Skeletal muscle satellite cell (primary cell): Measurements from ENCODE around the gene PLCXD3.

Experiments
- H3K27me3 ChIP-seq: 2 replicates; pipeline ENCODE4 v1.7.0; 2013; ENCODE audit warnings: low read length; ENCODE audit not compliant: control insufficient read depth, insufficient read depth
- H3K36me3 ChIP-seq: 2 replicates; pipeline ENCODE4 v1.7.0; 2013; ENCODE audit warnings: mild to moderate bottlenecking, control low read depth, low read length; ENCODE audit not compliant: insufficient read depth
- H3K4me1 ChIP-seq: 2 replicates; pipeline ENCODE4 v1.7.0; 2013; ENCODE audit warnings: low read length; ENCODE audit not compliant: control insufficient read depth, insufficient read depth
- H3K4me2 ChIP-seq: 2 replicates; pipeline ENCODE4 v1.7.0; 2013; ENCODE audit warnings: mild to moderate bottlenecking, low read length
- H3K4me3 ChIP-seq: 2 replicates; pipeline ENCODE4 v1.7.0; 2013; ENCODE audit warnings: low read length
- H3K9ac ChIP-seq: 2 replicates; pipeline ENCODE4 v1.7.0; 2013; ENCODE audit warnings: mild to moderate bottlenecking, low read depth, low read length, moderate library complexity
- H3K9me3 ChIP-seq: replicated peaks from 2 replicates; pipeline ENCODE4 v1.7.0; 2013; ENCODE audit warnings: mild to moderate bottlenecking, control low read depth, low read length

Gene PLCXD3

DNA sequence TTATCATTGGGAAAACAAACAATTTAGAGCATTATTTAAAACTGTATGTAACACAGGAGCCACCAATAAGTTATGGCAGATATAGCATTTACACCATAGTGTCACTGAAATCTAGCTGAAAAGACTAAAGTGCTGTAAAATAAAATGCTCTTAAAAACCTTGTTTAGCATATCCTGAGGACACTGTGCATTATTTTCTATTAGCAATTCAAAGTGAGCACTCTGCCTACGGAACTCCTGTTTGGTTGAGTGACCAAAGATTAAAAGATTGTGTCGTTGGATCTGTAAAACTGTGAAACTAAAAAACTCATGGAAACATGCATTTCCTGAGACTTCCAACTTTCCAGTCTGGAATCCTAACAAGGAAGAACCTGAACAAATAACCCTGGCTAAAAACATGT lies 201.1 kb downstream of the PLCXD3 start:
- H3K4me1 ChIP-seq, result no peaks in the 10 kb centered on the region
- H3K4me2 ChIP-seq, result no peak overlapping the region
- H3K27me3 ChIP-seq, result no peaks in the 10 kb centered on the region
- no peak overlapping the region for H3K4me3 ChIP-seq
- no peaks in the 10 kb centered on the region for H3K9me3 ChIP-seq
- no peak overlapping the region for H3K9ac ChIP-seq
- H3K36me3 ChIP-seq, result no peaks in the 10 kb centered on the region

- Histone ChIP-seq H3K4me1 (no peaks in the 10 kb centered on the region), H3K9ac (no peak overlapping the region), H3K9me3 (no peaks in the 10 kb centered on the region), H3K4me3 (no peak overlapping the region), H3K27me3 (peaks cover 4% of the 10 kb centered on the region), H3K36me3 (no peaks in the 10 kb centered on the region), H3K4me2 (no peak overlapping the region)
Observed at GRCh38 chr5:41306005-41306404, 204.4 kb downstream of the PLCXD3 start.

GRCh38 chr5:41305056-41305455 lies 205.3 kb downstream of the PLCXD3 start:
- Histone ChIP-seq H3K4me3 (no peak overlapping the region), H3K27me3 (peaks cover 4% of the 10 kb centered on the region), H3K4me2 (no peak overlapping the region), H3K36me3 (no peaks in the 10 kb centered on the region), H3K9ac (no peak overlapping the region), H3K4me1 (no peaks in the 10 kb centered on the region), H3K9me3 (no peaks in the 10 kb centered on the region)

DNA sequence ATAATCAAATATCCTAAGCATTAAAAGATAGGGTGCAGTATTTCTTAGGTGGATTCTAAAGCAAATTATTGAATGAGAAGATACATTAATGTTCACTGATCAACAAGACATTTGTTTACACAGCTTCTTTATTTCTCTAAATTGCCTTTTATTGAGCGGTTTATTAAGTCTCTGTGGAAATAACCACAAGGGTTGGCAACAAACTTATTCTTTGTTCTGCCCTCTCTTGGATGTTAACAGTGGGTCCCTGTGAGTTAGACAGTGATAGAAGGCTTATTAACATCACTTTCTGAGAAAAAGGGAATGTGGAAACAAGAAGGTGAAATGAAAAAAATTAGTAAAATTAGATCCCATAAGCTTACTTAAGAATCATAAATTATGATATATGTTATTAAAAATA lies 214.3 kb downstream of the PLCXD3 start:
- Histone ChIP-seq H3K27me3 (no peaks in the 10 kb centered on the region), H3K4me3 (no peak overlapping the region), H3K36me3 (no peaks in the 10 kb centered on the region), H3K9ac (no peak overlapping the region), H3K4me2 (no peak overlapping the region), H3K9me3 (no peaks in the 10 kb centered on the region), H3K4me1 (no peaks in the 10 kb centered on the region)

DNA sequence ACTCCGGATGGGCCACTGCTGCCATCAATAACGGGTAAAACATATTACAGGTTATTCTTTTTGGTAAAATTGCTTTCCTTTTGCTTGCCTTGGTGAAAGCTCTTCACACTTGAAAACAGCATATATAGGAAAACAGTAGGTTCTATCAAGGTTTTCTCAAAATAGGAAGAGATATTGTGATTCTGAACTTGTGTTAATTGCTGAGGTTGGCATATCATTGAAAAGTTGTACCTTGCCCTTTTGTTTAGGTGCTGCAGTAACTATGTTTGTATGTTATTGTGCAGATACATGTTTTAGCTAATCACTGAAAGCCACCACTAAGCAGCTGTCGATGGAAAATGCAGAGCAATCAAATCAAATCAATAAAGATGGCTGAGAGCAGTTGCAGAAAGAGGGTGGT lies 219.1 kb downstream of the PLCXD3 start:
- H3K36me3 ChIP-seq, result no peaks in the 10 kb centered on the region
- no peak overlapping the region for H3K9ac ChIP-seq
- H3K27me3 ChIP-seq, result peaks cover 4% of the 10 kb centered on the region
- H3K4me1 ChIP-seq, result no peaks in the 10 kb centered on the region
- H3K4me3 ChIP-seq, result no peak overlapping the region
- no peaks in the 10 kb centered on the region for H3K9me3 ChIP-seq
- H3K4me2 ChIP-seq, result no peak overlapping the region

- Histone ChIP-seq H3K9me3 (no peaks in the 10 kb centered on the region), H3K27me3 (peaks cover 4% of the 10 kb centered on the region), H3K9ac (no peak overlapping the region), H3K36me3 (no peaks in the 10 kb centered on the region), H3K4me3 (no peak overlapping the region), H3K4me1 (no peaks in the 10 kb centered on the region), H3K4me2 (no peak overlapping the region)
Observed at GRCh38 chr5:41290810-41291209, 219.6 kb downstream of the PLCXD3 start.

DNA sequence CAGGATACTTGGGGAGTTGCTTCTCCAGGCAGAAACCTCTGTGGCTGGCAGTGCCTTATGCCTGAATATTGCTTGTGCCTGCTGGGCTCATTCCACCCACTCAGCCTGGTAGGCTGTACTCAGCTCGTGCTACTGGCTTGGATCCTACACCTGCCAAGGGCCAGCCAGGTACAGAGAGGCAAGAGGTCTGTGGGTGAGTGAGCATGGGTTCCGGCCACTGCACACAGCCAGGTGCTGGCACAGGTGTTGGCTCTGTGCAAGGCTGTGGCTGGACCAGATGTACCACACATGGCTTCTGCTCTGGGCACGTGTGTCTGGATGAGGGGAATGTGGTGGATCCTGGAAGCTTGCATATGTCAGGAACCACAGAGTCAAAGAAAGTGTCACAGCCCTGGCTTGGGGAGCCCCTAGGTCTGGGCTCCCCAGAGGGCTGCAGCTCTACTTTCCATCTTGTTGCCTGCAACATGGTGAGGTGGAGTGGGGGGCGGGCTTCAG lies 220.4 kb downstream of the PLCXD3 start:
- Histone ChIP-seq H3K36me3 (no peaks in the 10 kb centered on the region), H3K4me1 (no peaks in the 10 kb centered on the region)

GRCh38 chr5:41286696-41287095 lies 223.7 kb downstream of the PLCXD3 start:
- Histone ChIP-seq H3K4me2 (no peak overlapping the region), H3K36me3 (no peaks in the 10 kb centered on the region), H3K4me3 (no peak overlapping the region), H3K9ac (no peak overlapping the region), H3K9me3 (no peaks in the 10 kb centered on the region), H3K4me1 (no peaks in the 10 kb centered on the region), H3K27me3 (peaks cover 4% of the 10 kb centered on the region)

More for the DNA sequence above, 220.4 kb downstream of the PLCXD3 start:
- Histone ChIP-seq H3K9me3 (no peaks in the 10 kb centered on the region), H3K9ac (no peak overlapping the region), H3K4me2 (no peak overlapping the region), H3K4me3 (no peak overlapping the region), H3K27me3 (peaks cover 4% of the 10 kb centered on the region)

DNA sequence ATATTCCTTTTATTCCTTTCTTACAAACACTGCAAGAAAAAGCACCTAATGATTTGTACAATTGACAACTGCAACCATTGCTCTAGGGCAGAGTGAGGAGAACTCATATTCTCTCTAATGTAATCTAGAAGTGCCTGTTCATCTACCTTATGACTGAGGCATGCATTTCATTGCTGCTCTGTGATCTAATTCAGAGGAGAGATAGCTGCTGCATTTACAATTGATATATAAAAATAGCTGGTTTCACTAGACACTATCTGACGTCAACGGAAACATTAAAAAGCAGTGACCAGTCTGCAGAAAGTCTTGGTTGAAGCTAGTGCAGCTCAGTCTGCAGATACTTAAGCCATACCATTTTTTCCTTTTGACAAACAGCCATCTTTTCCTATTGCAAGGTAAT lies 224.2 kb downstream of the PLCXD3 start:
- peaks cover 4% of the 10 kb centered on the region for H3K27me3 ChIP-seq
- no peaks in the 10 kb centered on the region for H3K36me3 ChIP-seq
- no peaks in the 10 kb centered on the region for H3K4me1 ChIP-seq
- H3K4me2 ChIP-seq, result no peak overlapping the region
- no peaks in the 10 kb centered on the region for H3K9me3 ChIP-seq
- no peak overlapping the region for H3K4me3 ChIP-seq
- no peak overlapping the region for H3K9ac ChIP-seq

DNA sequence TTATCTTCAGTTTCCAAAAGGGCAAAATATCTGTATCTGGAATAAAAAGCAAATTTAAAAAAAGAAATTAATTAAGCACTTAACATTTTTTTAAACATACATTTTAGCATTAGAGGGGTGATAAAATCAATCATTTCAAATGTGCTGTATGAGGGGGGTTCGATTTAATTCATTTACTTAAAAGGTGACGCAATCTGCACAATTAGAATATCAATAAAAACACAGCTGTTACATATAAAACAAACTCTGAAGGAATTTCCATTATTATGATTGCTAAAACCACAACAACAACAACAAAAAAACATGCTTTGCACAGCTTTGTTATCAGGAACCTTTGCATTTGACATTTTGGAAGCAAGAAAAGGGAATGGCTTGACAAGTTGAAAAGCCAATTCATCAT lies 225.5 kb downstream of the PLCXD3 start:
- Histone ChIP-seq H3K9ac (no peak overlapping the region), H3K27me3 (peaks cover 2% of the 10 kb centered on the region), H3K4me2 (no peak overlapping the region), H3K4me1 (no peaks in the 10 kb centered on the region), H3K36me3 (no peaks in the 10 kb centered on the region), H3K9me3 (no peaks in the 10 kb centered on the region), H3K4me3 (no peak overlapping the region)

- Histone ChIP-seq H3K4me2 (no peak overlapping the region), H3K4me1 (no peaks in the 10 kb centered on the region)
Observed at GRCh38 chr5:41281215-41281810, 229.1 kb downstream of the PLCXD3 start.

DNA sequence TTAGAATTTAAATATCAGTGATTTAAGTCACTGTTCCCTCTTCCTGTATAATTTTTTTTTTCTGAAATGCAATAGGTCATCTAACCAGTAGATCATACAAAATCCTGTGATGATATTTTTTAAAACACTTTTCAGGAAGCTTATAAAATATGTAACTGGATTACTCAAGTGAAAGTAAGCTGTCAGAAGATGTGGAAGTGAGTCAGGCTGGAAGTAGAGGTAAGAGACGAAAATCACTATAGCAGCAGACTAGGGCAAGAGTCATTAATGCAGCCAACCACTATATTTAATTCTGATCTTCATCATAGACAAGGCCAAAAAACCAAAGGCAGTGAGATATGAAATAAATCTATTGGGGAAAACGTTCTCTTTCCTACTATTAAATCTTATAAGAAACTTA lies 231.4 kb downstream of the PLCXD3 start:
- no peaks in the 10 kb centered on the region for H3K36me3 ChIP-seq
- no peak overlapping the region for H3K4me3 ChIP-seq
- no peaks in the 10 kb centered on the region for H3K4me1 ChIP-seq
- H3K4me2 ChIP-seq, result no peak overlapping the region
- H3K9ac ChIP-seq, result no peak overlapping the region
- H3K9me3 ChIP-seq, result no peaks in the 10 kb centered on the region
- no peaks in the 10 kb centered on the region for H3K27me3 ChIP-seq

More at GRCh38 chr5:41281215-41281810, 229.1 kb downstream of the PLCXD3 start:
- Histone ChIP-seq H3K27me3 (no peaks in the 10 kb centered on the region), H3K4me3 (no peak overlapping the region), H3K36me3 (no peaks in the 10 kb centered on the region), H3K9ac (no peak overlapping the region), H3K9me3 (no peaks in the 10 kb centered on the region)
